GM12878 (cell line): ENCODE data around the gene DIP2A. TPM values are rescaled to one million over a fixed set of nuclear protein-coding genes. Genes with fewer than 3 reads are reported as not detected.

Source experiments
- ATAC-seq: fragments of 200-7000 bp; cut with Tn5 transposase; 3 replicates; pipeline ENCODE4 v1.9.1; 2020; ENCODE audit warnings: mild to moderate bottlenecking, moderate library complexity
- BruUV-seq: library from RNA; stranded (reverse); fragments of 400-500 nt; replicated peaks from 2 replicates; lab custom pipeline; 2021; lab: Mats Ljungman, UMichigan
- CTCF ChIA-PET: fragments of 300-600 bp; sonication (Branson Sonifier 250); formaldehyde crosslinking; extraction: SDS; loops from one replicate; lab custom pipeline; 2021; ENCODE audit warnings: inconsistent platforms; lab: Yijun Ruan, JAX
- POLR2A ChIA-PET: fragments of 350-600 bp; formaldehyde crosslinking; extraction: SDS; loops from one replicate; lab custom pipeline; 2021; ENCODE audit warnings: inconsistent platforms; lab: Charles Lee
- RAD21 ChIA-PET: fragments of 300-600 bp; sonication (Branson Sonifier 250); formaldehyde crosslinking; loops from one replicate; lab custom pipeline; 2023; ENCODE audit warnings: antibody characterized with exemption; ENCODE audit not compliant: unreplicated experiment; lab: Charles Lee
- SMC1A ChIA-PET: fragments of 300-600 bp; sonication (Branson Sonifier 250); formaldehyde crosslinking; loops from one replicate; lab custom pipeline; 2023; ENCODE audit not compliant: unreplicated experiment, uncharacterized antibody; lab: Charles Lee
- DNase-seq: peaks from one replicate; pipeline ENCODE4 v3.0.0-alpha.2; 2011; ENCODE audit warnings: low read depth, low spot score
- FAIRE-seq: peaks from 3 replicates; lab custom pipeline; 2011; peaks lifted over from hg19 to GRCh38; lab: Jason Lieb, UNC
- H2AFZ ChIP-seq: 2 replicates; pipeline ENCODE4 v1.6.0; 2011; ENCODE audit warnings: low read depth, low read length, control low read depth; ENCODE audit not compliant: control insufficient read depth
- H3K27ac ChIP-seq: 2 replicates; pipeline ENCODE4 v1.5.1; 2011; ENCODE audit warnings: control low read depth; ENCODE audit not compliant: control insufficient read depth, insufficient read depth
- H3K27me3 ChIP-seq, 2 experiments: replicated peaks in 1 of 2; 2 replicates each; pipeline versions ENCODE4 v1.6.0 to v1.6.1; 2011; ENCODE audit warnings: low read length in 1 of 2; ENCODE audit not compliant: control insufficient read depth in 2 of 2, insufficient read depth in 2 of 2
- H3K36me3 ChIP-seq, 2 experiments: 2 replicates each; pipeline ENCODE4 v1.5.1; 2011; ENCODE audit warnings: low read length in 1 of 2; ENCODE audit not compliant: control insufficient read depth in 2 of 2, insufficient read depth in 2 of 2
- H3K4me1 ChIP-seq: 2 replicates; pipeline ENCODE4 v1.6.1; 2011; ENCODE audit warnings: mild to moderate bottlenecking, low read length, moderate library complexity, mixed read lengths; ENCODE audit not compliant: control insufficient read depth, insufficient read depth
- H3K4me2 ChIP-seq: 2 replicates; pipeline ENCODE4 v1.6.0; 2011; ENCODE audit warnings: control low read depth; ENCODE audit not compliant: control insufficient read depth, insufficient read depth
- H3K4me3 ChIP-seq: fragments of 200-600 bp; sonication (generic); 2 replicates; pipeline ENCODE4 v1.5.1; 2016
- H3K79me2 ChIP-seq: 2 replicates; pipeline ENCODE4 v1.6.0; 2011; ENCODE audit warnings: low read length; ENCODE audit not compliant: control insufficient read depth, insufficient read depth
- H3K9ac ChIP-seq: 2 replicates; pipeline ENCODE4 v1.8.0; 2011; ENCODE audit warnings: low read length, control low read depth, mixed read lengths; ENCODE audit not compliant: control insufficient read depth, insufficient read depth
- H3K9me3 ChIP-seq: replicated peaks from 3 replicates; pipeline ENCODE4 v1.5.1; 2011; ENCODE audit warnings: mild to moderate bottlenecking, low read length; ENCODE audit not compliant: control insufficient read depth, insufficient read depth
- H4K20me1 ChIP-seq: 2 replicates; pipeline ENCODE4 v1.6.0; 2011; ENCODE audit not compliant: control insufficient read depth, insufficient read depth
- CHD4 ChIP-seq: fragments of 200-600 bp; sonication (generic); IDR thresholded peaks from 2 replicates; pipeline ENCODE4 v1.6.1; 2016; ENCODE audit warnings: mild to moderate bottlenecking
- CREM ChIP-seq: IDR thresholded peaks from 2 replicates; pipeline ENCODE4 v1.6.1; 2014; ENCODE audit warnings: antibody characterized with exemption, low read depth
- E4F1 ChIP-seq: fragments of 450-650 bp; IDR thresholded peaks from 2 replicates; pipeline ENCODE4 v1.6.1; 2018; ENCODE audit warnings: borderline replicate concordance, mild to moderate bottlenecking; ENCODE audit not compliant: partially characterized antibody
- FOXM1 ChIP-seq: IDR thresholded peaks from 2 replicates; pipeline ENCODE4 v1.6.1; 2012; ENCODE audit warnings: low read depth, mild to moderate bottlenecking, inconsistent platforms, low read length, moderate library complexity
- IRF4 ChIP-seq: IDR thresholded peaks from 2 replicates; pipeline ENCODE4 v1.6.1; 2011; ENCODE audit warnings: low read depth, low read length
- NFXL1 ChIP-seq: fragments of 450-650 bp; IDR thresholded peaks from 2 replicates; pipeline ENCODE4 v1.6.1; 2017; ENCODE audit warnings: antibody characterized with exemption, mild to moderate bottlenecking, borderline replicate concordance
- PKNOX1 ChIP-seq: fragments of 450-650 bp; IDR thresholded peaks from 2 replicates; pipeline ENCODE4 v1.6.1; 2016; ENCODE audit warnings: mild to moderate bottlenecking
- PML ChIP-seq: IDR thresholded peaks from 2 replicates; pipeline ENCODE4 v1.6.1; 2012; ENCODE audit warnings: low read length, inconsistent platforms
- RCOR1 ChIP-seq: conservative IDR thresholded peaks from 2 replicates; pipeline ENCODE4 v1.6.1; 2012; ENCODE audit warnings: low read depth, low read length, improper control_type of control experiment
- RUNX3 ChIP-seq: IDR thresholded peaks from 2 replicates; pipeline ENCODE4 v1.6.1; 2012; ENCODE audit warnings: low read length, inconsistent platforms
- SKIL ChIP-seq: fragments of 450-650 bp; IDR thresholded peaks from 2 replicates; pipeline ENCODE4 v1.6.1; 2017; ENCODE audit warnings: mild to moderate bottlenecking, low read depth, inconsistent platforms; ENCODE audit not compliant: poor library complexity, severe bottlenecking
- SMAD5 ChIP-seq: IDR thresholded peaks from 2 replicates; pipeline ENCODE4 v1.6.1; 2016; ENCODE audit warnings: antibody characterized with exemption, low read depth
- SUZ12 ChIP-seq: fragments of 200-600 bp; sonication (generic); IDR thresholded peaks from one replicate; pipeline ENCODE4 v1.6.1; 2018; ENCODE audit warnings: antibody characterized with exemption, mild to moderate bottlenecking; ENCODE audit not compliant: unreplicated experiment
- ZBTB33 ChIP-seq: fragments of 450-650 bp; IDR thresholded peaks from 2 replicates; pipeline ENCODE4 v1.6.1; 2017; ENCODE audit warnings: mild to moderate bottlenecking
- ZNF274 ChIP-seq: IDR thresholded peaks from one replicate; pipeline ENCODE4 v1.8.0; 2011; ENCODE audit not compliant: insufficient read length, insufficient read depth
- WGBS: methylation state at CpG from one replicate; pipeline ENCODE4 v1.1.6; 2016; ENCODE audit warnings: low lambda C conversion rate; ENCODE audit not compliant: insufficient replicate concordance, insufficient coverage; ENCODE audit errors: missing lambda C conversion rate; 5-methylcytosine and 5-hydroxymethylcytosine counted together
- in situ Hi-C: fragments of 300-500 bp; cut with MboI; formaldehyde crosslinking; loops from 9 replicates; pipeline ENCODE4 v1.14.3; 2018; ENCODE audit warnings: mixed read lengths
- intact Hi-C: fragments of 100-400 bp; cut with micrococcal nuclease; formaldehyde crosslinking; loops from one replicate; pipeline ENCODE4 v1.14.2; 2022; ENCODE audit not compliant: unreplicated experiment
- polyA plus RNA-seq, 11 experiments: library from polyadenylated mRNA; depleted of rRNA in 4 of 11; unstranded in 6 of 11; stranded (reverse) in 5 of 11; fragments of >200 nt; fragmentation: Nextera tagmentation in 4 of 11; fragmentation: Illumina TruSeq in 1 of 11; extraction: Ambion mirVana in 4 of 11; extraction: Trizol in 1 of 11; gene quantifications; 1 replicate in 1 of 11; 2 replicates in 10 of 11; pipeline versions ENCODE4 v1.2.1 to v1.2.3, GENCODE V29; 2011 to 2016; ENCODE audit warnings: inconsistent platforms in 2 of 11, missing spikeins in 2 of 11, low read depth in 1 of 11
- total RNA-seq, 4 experiments: library from RNA; depleted of rRNA in 3 of 4; stranded (reverse); fragments of >200 nt in 3 of 4; fragmentation: Illumina TruSeq in 1 of 4; extraction: Trizol in 1 of 4; gene quantifications; 2 replicates each; pipeline versions ENCODE4 v1.2.1 to v1.2.3, GENCODE V29; 2013 to 2021

DIP2A gene
- total and polyA plus RNA-seq, 10 of the 15 experiments (the other 5 are each of a cell fraction or from before 2014, with no cell fraction given): 1.7 to 25.5 (median 12.2) TPM

- no peaks in the 10 kb centered on the region for H3K79me2 ChIP-seq
- RAD21 ChIA-PET: no interaction called here
- no TSS peak for BruUV-seq
- H3K27ac ChIP-seq: no peak overlapping the region
- CTCF ChIA-PET: interaction anchor here (0.6 kb wide), 1 partner anchor 18 kb away, joined by 3 read pairs; no protein-coding TSS in a partner anchor
- intact Hi-C loops: no loop called here
- peaks cover 8% of the 10 kb centered on the region; the same call in 1 of the 2 replicates for H3K4me1 ChIP-seq
- H3K4me3 ChIP-seq: no peak overlapping the region
- 85% methylated on average over 4 of the region's 4 CpGs for WGBS
- DNase-seq (no peak), ATAC-seq (no peak), FAIRE-seq (no peak)
- H3K9ac ChIP-seq: no peak overlapping the region
- in situ Hi-C loops: no loop called here
- POLR2A ChIA-PET: no interaction called here
- H3K4me2 ChIP-seq: no peak overlapping the region
- TF ChIP-seq ZBTB33: no peak
- no peak for TF ChIP-seq SKIL
- TF ChIP-seq NFXL1: no peak
- TF ChIP-seq FOXM1: no peak
- TF ChIP-seq ZNF274: no peak
- TF ChIP-seq SMAD5: no peak
- TF ChIP-seq CHD4: no peak
- no peak for TF ChIP-seq SUZ12
- TF ChIP-seq RCOR1: no peak
- TF ChIP-seq RUNX3: no peak
- no peak for TF ChIP-seq PKNOX1
- TF ChIP-seq CREM: no peak
- no peak for TF ChIP-seq IRF4
- TF ChIP-seq E4F1: no peak
- no peak for TF ChIP-seq PML
- H3K36me3 ChIP-seq: peaks cover 0 to 3% of the 10 kb centered on the region in 2 experiments
- SMC1A ChIA-PET: interaction anchor here (1.2 to 1.3 kb wide), 2 partner anchors 24 to 71 kb away, joined by 3 to 4 read pairs; no protein-coding TSS in a partner anchor
- H3K27me3 ChIP-seq: no peaks in the 10 kb centered on the region
- H2AFZ ChIP-seq: no peak overlapping the region
- H4K20me1 ChIP-seq: no peaks in the 10 kb centered on the region
- no peaks in the 10 kb centered on the region for H3K9me3 ChIP-seq
Observed at GRCh38 chr21:46527801-46528200, 69.1 kb downstream of the DIP2A start.
